Lower lobe of right lung (tissue), 2 donors: Measurements from ENCODE around the gene ELFN2. TPM values are rescaled to one million over a fixed set of nuclear protein-coding genes. Genes with fewer than 3 reads are reported as not detected.

Source experiments
- ATAC-seq, 2 donors: fragments of 200-7000 bp; cut with Tn5 transposase; one replicate each; pipeline ENCODE4 v1.9.1; 2020 to 2022; ENCODE audit warnings: mild to moderate bottlenecking in 2 of 2, moderate library complexity in 2 of 2
- DNase-seq: peaks from one replicate; pipeline ENCODE4 v3.0.0-alpha.2; 2020
- H3K27ac ChIP-seq: fragments of 200-600 bp; one replicate; pipeline ENCODE4 v1.8.0; 2022
- H3K27me3 ChIP-seq: fragments of 200-600 bp; one replicate; pipeline ENCODE4 v1.8.0; 2022; ENCODE audit warnings: low read depth
- H3K36me3 ChIP-seq: fragments of 200-600 bp; one replicate; pipeline ENCODE4 v1.8.0; 2022; ENCODE audit warnings: mild to moderate bottlenecking
- H3K4me1 ChIP-seq: fragments of 200-600 bp; one replicate; pipeline ENCODE4 v1.8.0; 2022
- H3K4me3 ChIP-seq: fragments of 200-600 bp; one replicate; pipeline ENCODE4 v1.8.0; 2022; ENCODE audit warnings: mild to moderate bottlenecking
- H3K9me3 ChIP-seq: fragments of 200-600 bp; one replicate; pipeline ENCODE4 v1.8.0; 2022
- CTCF ChIP-seq: fragments of 200-600 bp; IDR thresholded peaks from one replicate; pipeline ENCODE4 v1.8.0; 2022; ENCODE audit warnings: antibody characterized with exemption, mild to moderate bottlenecking
- intact Hi-C: fragments of 100-400 bp; cut with DNase I; formaldehyde crosslinking; loops from one replicate; pipeline ENCODE4 v1.11.0; 2022
- total RNA-seq: library from RNA; stranded (reverse); fragmentation: NEBNext Ultra II Directional; extraction: Animal tissue kit (Norgen Biotek cat#: 25700); gene quantifications from one replicate; pipeline ENCODE4 v1.2.1, GENCODE V29; 2021
- donor health status: DM: no; HTN: yes; CAD: no; lungs with severe emphysema.

Gene ELFN2
- total RNA-seq, 1 donor from 2014 or later, result 0.89 TPM

GRCh38 chr22:37379085-37379484 is 48.2 kb downstream of the ELFN2 start:
- intact Hi-C loops, result no loop called here
- Histone ChIP-seq H3K9me3 (no peaks in the 10 kb centered on the region), H3K27me3 (peaks cover 50% of the 10 kb centered on the region), H3K4me1 (no peaks in the 10 kb centered on the region), H3K27ac (no peak overlapping the region), H3K36me3 (no peaks in the 10 kb centered on the region), H3K4me3 (no peak overlapping the region)
- ATAC-seq (peak in 1 of 2 donors; percentile 7), DNase-seq (no peak)
- no peak for TF ChIP-seq CTCF

- intact Hi-C loops, result no loop called here
- no peak for DNase-seq
Observed at GRCh38 chr22:37378642-37379058, 48.6 kb downstream of the ELFN2 start.

GRCh38 chr22:37377927-37378326 is 49.4 kb downstream of the ELFN2 start:
- Histone ChIP-seq H3K27me3 (peaks cover 54% of the 10 kb centered on the region), H3K4me1 (no peaks in the 10 kb centered on the region), H3K4me3 (no peak overlapping the region), H3K27ac (no peak overlapping the region), H3K9me3 (no peaks in the 10 kb centered on the region), H3K36me3 (no peaks in the 10 kb centered on the region)
- intact Hi-C loops, result no loop called here
- ATAC-seq, result no peak
- DNase-seq, result no peak
- no peak for TF ChIP-seq CTCF

More at GRCh38 chr22:37378642-37379058, 48.6 kb downstream of the ELFN2 start:
- Histone ChIP-seq H3K27ac (no peak overlapping the region), H3K9me3 (no peaks in the 10 kb centered on the region), H3K4me1 (no peaks in the 10 kb centered on the region), H3K36me3 (no peaks in the 10 kb centered on the region), H3K4me3 (no peak overlapping the region), H3K27me3 (peaks cover 50% of the 10 kb centered on the region)
- no peak for ATAC-seq
- no peak for TF ChIP-seq CTCF

GRCh38 chr22:37377138-37377537 is 50.1 kb downstream of the ELFN2 start:
- no peak overlapping the region for H3K27ac ChIP-seq
- no peaks in the 10 kb centered on the region for H3K4me1 ChIP-seq
- TF ChIP-seq CTCF, result no peak
- DNase-seq, result no peak
- intact Hi-C loops, result no loop called here
- no peaks in the 10 kb centered on the region for H3K36me3 ChIP-seq
- ATAC-seq, result no peak
- H3K27me3 ChIP-seq, result peaks cover 57% of the 10 kb centered on the region
- no peak overlapping the region for H3K4me3 ChIP-seq
- H3K9me3 ChIP-seq, result no peaks in the 10 kb centered on the region

GRCh38 chr22:37376643-37377042 is 50.6 kb downstream of the ELFN2 start:
- no peak for TF ChIP-seq CTCF
- intact Hi-C loops, result no loop called here
- Histone ChIP-seq H3K4me3 (no peak overlapping the region), H3K36me3 (no peaks in the 10 kb centered on the region), H3K4me1 (no peaks in the 10 kb centered on the region), H3K27ac (no peak overlapping the region), H3K9me3 (no peaks in the 10 kb centered on the region), H3K27me3 (peaks cover 62% of the 10 kb centered on the region)
- DNase-seq (no peak), ATAC-seq (no peak)

- Histone ChIP-seq H3K36me3 (no peaks in the 10 kb centered on the region), H3K9me3 (no peaks in the 10 kb centered on the region), H3K27ac (no peak overlapping the region), H3K27me3 (peaks cover 68% of the 10 kb centered on the region), H3K4me3 (no peak overlapping the region), H3K4me1 (no peaks in the 10 kb centered on the region)
- ATAC-seq, result no peak
- intact Hi-C loops, result no loop called here
- TF ChIP-seq CTCF, result no peak
- DNase-seq, result no peak
Observed at GRCh38 chr22:37375801-37376200, 51.5 kb downstream of the ELFN2 start.
